H1 (cell line): Measurements from ENCODE around the gene GNAT1. TPM values are rescaled to one million over a fixed set of nuclear protein-coding genes. Genes with fewer than 3 reads are reported as not detected.

Experiments
- CTCF ChIA-PET: fragments of 300-600 bp; sonication (Branson Sonifier 250); formaldehyde crosslinking; loops from one replicate; lab custom pipeline; 2021; ENCODE audit not compliant: partially characterized antibody; lab: Charles Lee
- POLR2A ChIA-PET: fragments of 300-600 bp; sonication (Branson Sonifier 250); formaldehyde crosslinking; loops from one replicate; lab custom pipeline; 2021; ENCODE audit warnings: inconsistent platforms; ENCODE audit not compliant: partially characterized antibody; lab: Charles Lee
- DNase-seq, 2 experiments: peaks; one replicate each; pipeline versions ENCODE4 v3.0.0 to v3.0.0-alpha.2; 2010 to 2022; ENCODE audit warnings: low spot score in 2 of 2, low read depth in 1 of 2, mixed read lengths in 1 of 2
- FAIRE-seq: peaks from 2 replicates; lab custom pipeline; 2011; peaks lifted over from hg19 to GRCh38; lab: Jason Lieb, UNC
- H2AFZ ChIP-seq: 2 replicates; pipeline ENCODE4 v1.8.1; 2012; ENCODE audit warnings: low read length, inconsistent platforms
- H2AK5ac ChIP-seq: 2 replicates; pipeline ENCODE4 v1.6.1; 2013; ENCODE audit warnings: low read depth, low read length
- H2BK120ac ChIP-seq: replicated peaks from 2 replicates; pipeline ENCODE3; 2013; ENCODE audit warnings: low read depth, low read length, inconsistent platforms
- H2BK12ac ChIP-seq: 2 replicates; pipeline ENCODE4 v1.6.1; 2013; ENCODE audit warnings: low read depth, low read length
- H2BK15ac ChIP-seq: 2 replicates; pipeline ENCODE4 v1.6.1; 2013; ENCODE audit warnings: low read length
- H2BK20ac ChIP-seq: 2 replicates; pipeline ENCODE4 v1.6.1; 2013; ENCODE audit warnings: low read length
- H2BK5ac ChIP-seq: 2 replicates; pipeline ENCODE4 v1.6.1; 2013; ENCODE audit warnings: low read depth, low read length
- H3K14ac ChIP-seq: 2 replicates; pipeline ENCODE4 v1.6.1; 2013; ENCODE audit warnings: inconsistent platforms; ENCODE audit not compliant: insufficient read length
- H3K18ac ChIP-seq: 2 replicates; pipeline ENCODE4 v1.6.1; 2013; ENCODE audit warnings: low read length; ENCODE audit errors: extremely low read depth
- H3K23ac ChIP-seq: 2 replicates; pipeline ENCODE4 v1.6.1; 2013; ENCODE audit warnings: inconsistent platforms; ENCODE audit not compliant: insufficient read length
- H3K23me2 ChIP-seq: 2 replicates; pipeline ENCODE4 v1.6.1; 2013; ENCODE audit warnings: low read depth, low read length
- H3K27ac ChIP-seq: 2 replicates; pipeline ENCODE4 v1.6.1; 2011; ENCODE audit warnings: low read depth, low read length, inconsistent platforms
- H3K27me3 ChIP-seq, 4 experiments: replicated peaks in 1 of 4; 1 replicate in 1 of 4; 2 replicates in 3 of 4; pipeline versions ENCODE4 v1.6.1 to v1.8.1; 2011 to 2013; ENCODE audit warnings: low read length in 3 of 4, mild to moderate bottlenecking in 3 of 4, inconsistent platforms in 2 of 4, mixed read lengths in 2 of 4, moderate library complexity in 1 of 4; ENCODE audit not compliant: control insufficient read depth in 3 of 4, insufficient read depth in 3 of 4; ENCODE audit errors: extremely low read depth in 1 of 4
- H3K36me3 ChIP-seq, 4 experiments: 2 replicates each; pipeline versions ENCODE4 v1.6.1 to v1.8.1; 2011 to 2013; ENCODE audit warnings: mild to moderate bottlenecking in 4 of 4, low read length in 3 of 4, moderate library complexity in 2 of 4, control low read depth in 1 of 4, inconsistent platforms in 1 of 4; ENCODE audit not compliant: insufficient read depth in 4 of 4, control insufficient read depth in 2 of 4
- H3K4ac ChIP-seq: replicated peaks from 2 replicates; pipeline ENCODE3; 2013; ENCODE audit warnings: low read length, low read depth, mixed read lengths, inconsistent platforms; ENCODE audit not compliant: insufficient read length
- H3K4me1 ChIP-seq, 4 experiments: replicated peaks in 1 of 4; 1 replicate in 1 of 4; 2 replicates in 3 of 4; pipeline versions ENCODE4 v1.6.1 to v1.8.1; 2011 to 2013; ENCODE audit warnings: low read length in 3 of 4, inconsistent platforms in 2 of 4, mixed read lengths in 1 of 4; ENCODE audit not compliant: insufficient read depth in 4 of 4, control insufficient read depth in 3 of 4
- H3K4me2 ChIP-seq, 2 experiments: 2 replicates each; pipeline versions ENCODE4 v1.6.1 to v1.8.1; 2011 to 2013; ENCODE audit warnings: low read depth in 2 of 2, low read length in 2 of 2, control low read depth in 1 of 2, inconsistent platforms in 1 of 2, mild to moderate bottlenecking in 1 of 2; ENCODE audit not compliant: insufficient read depth in 1 of 2
- H3K4me3 ChIP-seq, 4 experiments: fragments of 200-600, 300-600 bp in 1 of 4; sonication (generic), shearing (Covaris generic), sonication (Bioruptor Twin) in 1 of 4; 2 replicates each; pipeline versions ENCODE4 v1.5.1 to v1.8.1; 2011 to 2016; ENCODE audit warnings: low read length in 4 of 4, low read depth in 3 of 4, control low read depth in 2 of 4, inconsistent platforms in 2 of 4, mild to moderate bottlenecking in 2 of 4, mixed read lengths in 1 of 4, moderate library complexity in 1 of 4; ENCODE audit not compliant: insufficient read depth in 2 of 4; ENCODE audit errors: extremely low read depth in 1 of 4
- H3K56ac ChIP-seq: replicated peaks from 2 replicates; pipeline ENCODE3; 2013; ENCODE audit warnings: low read depth, mild to moderate bottlenecking, mixed read lengths, low read length, inconsistent platforms; ENCODE audit not compliant: insufficient read length
- H3K79me1 ChIP-seq: 2 replicates; pipeline ENCODE4 v1.6.1; 2013; ENCODE audit warnings: low read depth, low read length, control low read depth
- H3K79me2 ChIP-seq, 2 experiments: 2 replicates each; pipeline versions ENCODE4 v1.6.1 to v1.8.1; 2012 to 2013; ENCODE audit warnings: low read length in 2 of 2, mild to moderate bottlenecking in 2 of 2, inconsistent platforms in 1 of 2; ENCODE audit not compliant: insufficient read depth in 2 of 2, control insufficient read depth in 1 of 2
- H3K9ac ChIP-seq, 4 experiments: replicated peaks in 1 of 4; 1 replicate in 1 of 4; 2 replicates in 3 of 4; pipeline versions ENCODE4 v1.6.1 to v1.8.1; 2011 to 2013; ENCODE audit warnings: low read depth in 3 of 4, low read length in 3 of 4, control low read depth in 2 of 4, mild to moderate bottlenecking in 2 of 4, moderate library complexity in 2 of 4, inconsistent platforms in 1 of 4; ENCODE audit errors: extremely low read depth in 1 of 4
- H3K9me3 ChIP-seq, 2 experiments: 2 replicates each; pipeline versions ENCODE4 v1.6.1 to v1.8.1; 2012 to 2013; ENCODE audit warnings: mild to moderate bottlenecking in 2 of 2, moderate library complexity in 2 of 2, control low read depth in 1 of 2, inconsistent platforms in 1 of 2, low read depth in 1 of 2, low read length in 1 of 2, mixed read lengths in 1 of 2; ENCODE audit not compliant: insufficient read depth in 2 of 2
- H4K20me1 ChIP-seq, 2 experiments: replicated peaks in 1 of 2; 2 replicates each; pipeline versions ENCODE3 to v1.8.1; 2011 to 2013; ENCODE audit warnings: inconsistent platforms in 2 of 2, low read length in 2 of 2, mild to moderate bottlenecking in 1 of 2; ENCODE audit not compliant: insufficient read depth in 2 of 2, control insufficient read depth in 1 of 2
- H4K5ac ChIP-seq: 2 replicates; pipeline ENCODE4 v1.6.1; 2013; ENCODE audit warnings: low read length, low read depth, mixed read lengths, inconsistent platforms; ENCODE audit not compliant: insufficient read length
- H4K8ac ChIP-seq: 2 replicates; pipeline ENCODE4 v1.8.0; 2013; ENCODE audit warnings: mild to moderate bottlenecking, moderate library complexity, low read length, inconsistent platforms; ENCODE audit not compliant: insufficient read depth; ENCODE audit errors: extremely low read depth
- H4K91ac ChIP-seq: replicated peaks from 2 replicates; pipeline ENCODE3; 2013; ENCODE audit warnings: low read length, mixed read lengths, inconsistent platforms; ENCODE audit not compliant: insufficient read length
- CBX8 ChIP-seq: fragments of 300-800, 300-1000 bp; sonication (generic); IDR thresholded peaks from 2 replicates; pipeline ENCODE4 v1.7.1; 2016; ENCODE audit warnings: low read depth, low read length, borderline replicate concordance
- EZH2 ChIP-seq: fragments of 200-600 bp; sonication (generic); IDR thresholded peaks from 2 replicates; pipeline ENCODE4 v1.7.1; 2012; ENCODE audit warnings: low read depth, mild to moderate bottlenecking, moderate library complexity, low read length, inconsistent platforms; ENCODE audit not compliant: severe bottlenecking
- GTF2F1 ChIP-seq: IDR thresholded peaks from 2 replicates; pipeline ENCODE4 v1.6.1; 2012; ENCODE audit warnings: low read depth, low read length, improper control_type of control experiment, borderline replicate concordance
- HDAC2 ChIP-seq, 2 experiments: fragments of 300-600 bp in 1 of 2; sonication (generic) in 1 of 2; IDR thresholded peaks; 2 replicates each; pipeline ENCODE4 v1.6.1; 2011 to 2012; ENCODE audit warnings: low read depth in 2 of 2, low read length in 2 of 2, mild to moderate bottlenecking in 2 of 2, moderate library complexity in 2 of 2, borderline replicate concordance in 1 of 2, inconsistent platforms in 1 of 2
- JUND ChIP-seq: IDR thresholded peaks from 2 replicates; pipeline ENCODE4 v1.6.1; 2011; ENCODE audit warnings: mild to moderate bottlenecking, improper control_type of control experiment, low read length
- RAD21 ChIP-seq, 2 experiments: IDR thresholded peaks in 1 of 2; conservative IDR thresholded peaks in 1 of 2; 2 replicates each; pipeline ENCODE4 v1.6.1; 2011; ENCODE audit warnings: low read depth in 2 of 2, low read length in 2 of 2, improper control_type of control experiment in 1 of 2, inconsistent platforms in 1 of 2, mild to moderate bottlenecking in 1 of 2, moderate library complexity in 1 of 2
- SP2 ChIP-seq: IDR thresholded peaks from 2 replicates; pipeline ENCODE4 v1.6.1; 2012; ENCODE audit warnings: mild to moderate bottlenecking, low read length, inconsistent platforms
- SRF ChIP-seq: IDR thresholded peaks from 2 replicates; pipeline ENCODE4 v1.6.1; 2011; ENCODE audit warnings: mild to moderate bottlenecking, low read depth, low read length, moderate library complexity
- WGBS, 2 experiments: shearing (Covaris generic) in 1 of 2; methylation state at CpG; one replicate each; pipeline versions ENCODE4 v1.1.6 to v1.1.7; 2013 to 2015; ENCODE audit warnings: low lambda C conversion rate in 2 of 2, mixed read lengths in 2 of 2, inconsistent platforms in 1 of 2, low coverage in 1 of 2, missing lambda C conversion rate in 1 of 2; ENCODE audit not compliant: insufficient replicate concordance in 2 of 2, insufficient coverage in 1 of 2, insufficient read length in 1 of 2; ENCODE audit errors: extremely low coverage in 1 of 2, missing lambda C conversion rate in 1 of 2; 5-methylcytosine and 5-hydroxymethylcytosine counted together
- polyA plus RNA-seq, 7 experiments: library from polyadenylated mRNA; depleted of rRNA in 3 of 7; stranded (reverse) in 5 of 7; unstranded in 2 of 7; fragments of >200 nt in 5 of 7; fragments of 200-250 nt in 2 of 7; gene quantifications; 1 replicate in 5 of 7; 2 replicates in 1 of 7; 4 replicates in 1 of 7; pipeline versions ENCODE4 v1.2.1 to v1.2.3, GENCODE V29; 2011 to 2013; ENCODE audit warnings: missing spikeins in 2 of 7, mixed read lengths in 2 of 7
- total RNA-seq: library from RNA; stranded (reverse); fragmentation: NEBNext Ultra II Directional; extraction: Animal tissue kit (Norgen Biotek cat#: 25700); gene quantifications from 2 replicates; pipeline ENCODE4 v1.2.1, GENCODE V29; 2021
- TF ChIP-seq, protein P1 (sequence below): IDR thresholded peaks from 2 replicates; pipeline ENCODE4 v1.6.1; 2012; ENCODE audit warnings: inconsistent platforms
- TF ChIP-seq, protein P2 (sequence below): IDR thresholded peaks from 2 replicates; pipeline ENCODE4 v1.6.1; 2011; ENCODE audit warnings: low read depth, mild to moderate bottlenecking, low read length; ENCODE audit not compliant: insufficient read depth

Gene GNAT1
- total and polyA plus RNA-seq, 2 of the 8 experiments (the other 6 are each of a cell fraction or from before 2014, with no cell fraction given), result 0.08 TPM; not detected in 1

- H3K4me2 ChIP-seq, result no peak overlapping the region
- peaks cover 6 to 17% of the 10 kb centered on the region in 2 experiments for H4K20me1 ChIP-seq
- H3K23ac ChIP-seq, result no peak overlapping the region
- no peaks in the 10 kb centered on the region for H3K27me3 ChIP-seq
- H3K79me2 ChIP-seq, result peaks cover 0 to 18% of the 10 kb centered on the region in 2 experiments; a peak in 2 of 4 replicates
- H3K4me1 ChIP-seq, result peaks cover 0 to 28% (median 20%) of the 10 kb centered on the region in 4 experiments; a peak in 6 of 7 replicates
- FAIRE-seq, result no peak
- CTCF ChIA-PET, result interaction anchor here (0.7 to 25.0 kb wide), 8 partner anchors 13 to 97 kb away, joined by 3 to 299 read pairs (median 6); partner anchors contain the start of gene GNAT1
- no peak overlapping the region for H3K27ac ChIP-seq
- H2AFZ ChIP-seq, result no peak overlapping the region
- peaks cover 0 to 8% (median 5%) of the 10 kb centered on the region in 4 experiments; a peak in 4 of 8 replicates for H3K36me3 ChIP-seq
- WGBS, 2 experiments, result 88% methylated on average over 11 of the region's 11 CpGs; no CpG with 5 or more reads in 1 of the 2 experiments
- H3K18ac ChIP-seq, result no peak overlapping the region
- no peak overlapping the region for H4K8ac ChIP-seq
- no peaks in the 10 kb centered on the region for H3K23me2 ChIP-seq
- no peak overlapping the region for H4K5ac ChIP-seq
- H3K9me3 ChIP-seq, result no peaks in the 10 kb centered on the region
- no peak overlapping the region for H2AK5ac ChIP-seq
- no peak overlapping the region for H3K4me3 ChIP-seq
- no peak for DNase-seq
- no peak overlapping the region for H2BK20ac ChIP-seq
- H2BK15ac ChIP-seq, result no peak overlapping the region
- peaks cover 24% of the 10 kb centered on the region for H3K79me1 ChIP-seq
- H2BK120ac ChIP-seq, result no peak overlapping the region
- no peak overlapping the region for H3K56ac ChIP-seq
- POLR2A ChIA-PET, result interaction anchor here (1.0 to 7.2 kb wide), 5 partner anchors 13 to 48 kb away, joined by 3 to 34 read pairs (median 5); no protein-coding TSS in a partner anchor
- H4K91ac ChIP-seq, result no peak overlapping the region
- H3K9ac ChIP-seq, result no peak overlapping the region
- no peak overlapping the region for H2BK12ac ChIP-seq
- H3K4ac ChIP-seq, result no peak overlapping the region
- H2BK5ac ChIP-seq, result no peak overlapping the region
- no peak overlapping the region for H3K14ac ChIP-seq
- no peak for TF ChIP-seq SP2
- no peak for TF ChIP-seq RAD21 (IDR thresholded peaks at IDR 0.05 in 1 of 2, conservative IDR thresholded peaks at IDR 0.05 in 1 of 2; ENCODE audit: low read depth in 2 of 2, low read length in 2 of 2)
- TF ChIP-seq, protein P1, sequence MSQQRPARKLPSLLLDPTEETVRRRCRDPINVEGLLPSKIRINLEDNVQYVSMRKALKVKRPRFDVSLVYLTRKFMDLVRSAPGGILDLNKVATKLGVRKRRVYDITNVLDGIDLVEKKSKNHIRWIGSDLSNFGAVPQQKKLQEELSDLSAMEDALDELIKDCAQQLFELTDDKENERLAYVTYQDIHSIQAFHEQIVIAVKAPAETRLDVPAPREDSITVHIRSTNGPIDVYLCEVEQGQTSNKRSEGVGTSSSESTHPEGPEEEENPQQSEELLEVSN, result no peak
- TF ChIP-seq GTF2F1, result no peak
- no peak for TF ChIP-seq JUND
- no peak for TF ChIP-seq CBX8
- TF ChIP-seq EZH2, result no peak
- no peak for TF ChIP-seq HDAC2 (IDR thresholded peaks at IDR 0.05; ENCODE audit: borderline replicate concordance in 1 of 2, low read depth in 2 of 2, low read length in 2 of 2)
- TF ChIP-seq SRF, result no peak
- TF ChIP-seq, protein P2, sequence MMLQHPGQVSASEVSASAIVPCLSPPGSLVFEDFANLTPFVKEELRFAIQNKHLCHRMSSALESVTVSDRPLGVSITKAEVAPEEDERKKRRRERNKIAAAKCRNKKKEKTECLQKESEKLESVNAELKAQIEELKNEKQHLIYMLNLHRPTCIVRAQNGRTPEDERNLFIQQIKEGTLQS, result no peak
These were observed 22.1 kb upstream of the GNAT1 start for GRCh38 chr3:50169232-50169832.
